A673 (cell line): ENCODE results near the gene RNF141. TPM values are rescaled to one million over a fixed set of nuclear protein-coding genes. Genes with fewer than 3 reads are reported as not detected.

Experiments used
- BruUV-seq: library from RNA; stranded (reverse); fragments of 400-500 nt; replicated peaks from 2 replicates; lab custom pipeline; 2021; lab: Mats Ljungman, UMichigan
- CTCF ChIA-PET: fragments of 300-600 bp; sonication (Branson Sonifier 250); formaldehyde crosslinking; loops from one replicate; lab custom pipeline; 2022; ENCODE audit warnings: antibody characterized with exemption; lab: Charles Lee
- POLR2A ChIA-PET: fragments of 300-600 bp; sonication (Branson Sonifier 250); formaldehyde crosslinking; loops from one replicate; lab custom pipeline; 2022; ENCODE audit warnings: antibody characterized with exemption; ENCODE audit not compliant: low non-redundant PET; lab: Charles Lee
- DNase-seq: peaks from one replicate; pipeline ENCODE4 v3.0.0-alpha.2; 2015; ENCODE audit warnings: low spot score
- H3K27ac ChIP-seq: fragments of 200-600 bp; sonication (generic); 2 replicates; pipeline ENCODE4 v1.5.1; 2016; ENCODE audit warnings: mixed run types, low read depth, mild to moderate bottlenecking, mixed read lengths, antibody characterized with exemption, low read length; ENCODE audit not compliant: poor library complexity, severe bottlenecking
- H3K27me3 ChIP-seq: fragments of 200-600 bp; sonication (generic); replicated peaks from 2 replicates; pipeline ENCODE4 v1.6.1; 2017; ENCODE audit warnings: mixed run types, low read depth, mild to moderate bottlenecking, mixed read lengths, antibody characterized with exemption, low read length; ENCODE audit not compliant: insufficient read depth, poor library complexity
- H3K36me3 ChIP-seq: fragments of 200-600 bp; sonication (generic); 2 replicates; pipeline ENCODE4 v1.6.1; 2016; ENCODE audit warnings: mixed run types, mild to moderate bottlenecking, mixed read lengths, antibody characterized with exemption, low read length; ENCODE audit not compliant: insufficient read depth, poor library complexity, severe bottlenecking
- H3K4me1 ChIP-seq: fragments of 200-600 bp; sonication (generic); 2 replicates; pipeline ENCODE4 v1.6.1; 2017; ENCODE audit warnings: mixed run types, mild to moderate bottlenecking, mixed read lengths, antibody characterized with exemption, low read length; ENCODE audit not compliant: insufficient read depth, poor library complexity, severe bottlenecking
- H3K4me3 ChIP-seq: fragments of 200-600 bp; sonication (generic); 2 replicates; pipeline ENCODE4 v1.5.1; 2016; ENCODE audit warnings: low read depth, mixed run types, mild to moderate bottlenecking, mixed read lengths, low read length; ENCODE audit not compliant: poor library complexity, severe bottlenecking
- H3K9me3 ChIP-seq: fragments of 200-600 bp; sonication (generic); 2 replicates; pipeline ENCODE4 v1.6.1; 2016; ENCODE audit warnings: mixed run types, low read depth, mild to moderate bottlenecking, mixed read lengths, antibody characterized with exemption, low read length; ENCODE audit not compliant: poor library complexity, severe bottlenecking
- EZH2 ChIP-seq: fragments of 200-600 bp; sonication (generic); IDR thresholded peaks from 2 replicates; pipeline ENCODE4 v1.6.1; 2017; ENCODE audit warnings: borderline replicate concordance, low read depth, mild to moderate bottlenecking, mixed read lengths, antibody characterized with exemption, low read length; ENCODE audit not compliant: poor library complexity, severe bottlenecking
- intact Hi-C: fragments of 100-400 bp; cut with micrococcal nuclease; formaldehyde crosslinking; loops from one replicate; pipeline ENCODE4 v1.10.0; 2022; ENCODE audit not compliant: unreplicated experiment
- total RNA-seq: library from RNA; stranded (reverse); gene quantifications from 2 replicates; pipeline ENCODE4 v1.2.3, GENCODE V29; 2021
- TF ChIP-seq, protein P1 (sequence below): fragments of 300-800, 200-600 bp; sonication (generic); conservative IDR thresholded peaks from 2 replicates; pipeline ENCODE4 v1.5.1; 2017; ENCODE audit warnings: low read depth, mild to moderate bottlenecking, antibody characterized with exemption, low read length, moderate library complexity, mixed read lengths

Gene RNF141
- total RNA-seq, 1 experiment from 2014 or later, result 36.4 TPM

DNA sequence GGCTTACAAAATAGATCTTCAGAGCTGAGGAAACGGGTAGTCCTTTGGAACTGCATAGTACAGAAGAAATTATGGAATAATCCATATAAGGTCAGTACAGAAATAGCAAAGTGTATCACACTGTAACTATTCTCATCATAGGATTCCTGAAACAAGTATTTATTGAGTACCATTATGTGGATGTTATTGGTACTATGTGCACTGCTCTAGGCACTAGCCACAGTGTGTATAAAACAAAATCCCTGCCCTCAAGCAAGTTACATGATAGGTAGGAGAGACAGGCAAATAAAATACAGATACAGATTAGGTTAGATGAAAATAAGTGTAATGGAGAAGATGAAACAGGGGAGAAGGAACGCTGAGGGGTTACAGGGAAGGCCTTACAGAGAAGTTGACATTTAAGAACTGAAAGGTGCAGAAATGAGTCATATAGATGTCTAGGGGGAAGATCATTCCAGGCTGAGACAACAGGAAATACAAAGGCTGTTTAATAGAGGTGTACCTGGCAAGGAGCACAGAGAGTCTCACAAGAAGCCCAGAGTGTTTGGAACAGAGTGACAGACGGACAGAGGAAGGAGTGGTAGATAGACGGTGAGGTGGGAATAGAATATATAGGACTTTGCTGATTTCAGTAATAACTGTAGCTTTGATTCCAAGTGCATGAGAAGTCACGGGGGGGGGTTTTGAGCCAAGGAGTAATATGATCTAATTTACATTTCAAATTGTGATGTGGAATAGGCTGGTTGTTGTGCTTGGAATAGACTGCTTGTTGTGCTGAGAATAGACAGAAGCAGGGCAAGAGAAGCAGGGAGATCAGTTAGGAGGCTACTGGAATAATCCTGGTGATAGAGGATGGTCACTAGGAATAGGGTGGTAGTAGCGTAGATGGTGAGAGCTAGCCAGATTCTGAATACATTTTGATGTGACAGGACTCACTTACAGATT, 13.7 kb downstream of the RNF141 start:
- TF ChIP-seq, protein P1, sequence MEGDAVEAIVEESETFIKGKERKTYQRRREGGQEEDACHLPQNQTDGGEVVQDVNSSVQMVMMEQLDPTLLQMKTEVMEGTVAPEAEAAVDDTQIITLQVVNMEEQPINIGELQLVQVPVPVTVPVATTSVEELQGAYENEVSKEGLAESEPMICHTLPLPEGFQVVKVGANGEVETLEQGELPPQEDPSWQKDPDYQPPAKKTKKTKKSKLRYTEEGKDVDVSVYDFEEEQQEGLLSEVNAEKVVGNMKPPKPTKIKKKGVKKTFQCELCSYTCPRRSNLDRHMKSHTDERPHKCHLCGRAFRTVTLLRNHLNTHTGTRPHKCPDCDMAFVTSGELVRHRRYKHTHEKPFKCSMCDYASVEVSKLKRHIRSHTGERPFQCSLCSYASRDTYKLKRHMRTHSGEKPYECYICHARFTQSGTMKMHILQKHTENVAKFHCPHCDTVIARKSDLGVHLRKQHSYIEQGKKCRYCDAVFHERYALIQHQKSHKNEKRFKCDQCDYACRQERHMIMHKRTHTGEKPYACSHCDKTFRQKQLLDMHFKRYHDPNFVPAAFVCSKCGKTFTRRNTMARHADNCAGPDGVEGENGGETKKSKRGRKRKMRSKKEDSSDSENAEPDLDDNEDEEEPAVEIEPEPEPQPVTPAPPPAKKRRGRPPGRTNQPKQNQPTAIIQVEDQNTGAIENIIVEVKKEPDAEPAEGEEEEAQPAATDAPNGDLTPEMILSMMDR, result no peak
- TF ChIP-seq EZH2, result no peak
- ChIA-PET POLR2A (no interaction called here), CTCF (no interaction called here)
- intact Hi-C loops, result no loop called here
- Histone ChIP-seq H3K4me1 (peaks cover 31% of the 10 kb centered on the region), H3K36me3 (peaks cover 91% of the 10 kb centered on the region), H3K9me3 (no peaks in the 10 kb centered on the region), H3K4me3 (no peak overlapping the region), H3K27ac (peak overlapping the region; percentile 11), H3K27me3 (no peaks in the 10 kb centered on the region)
- no peak for DNase-seq
- no TSS peak for BruUV-seq

DNA sequence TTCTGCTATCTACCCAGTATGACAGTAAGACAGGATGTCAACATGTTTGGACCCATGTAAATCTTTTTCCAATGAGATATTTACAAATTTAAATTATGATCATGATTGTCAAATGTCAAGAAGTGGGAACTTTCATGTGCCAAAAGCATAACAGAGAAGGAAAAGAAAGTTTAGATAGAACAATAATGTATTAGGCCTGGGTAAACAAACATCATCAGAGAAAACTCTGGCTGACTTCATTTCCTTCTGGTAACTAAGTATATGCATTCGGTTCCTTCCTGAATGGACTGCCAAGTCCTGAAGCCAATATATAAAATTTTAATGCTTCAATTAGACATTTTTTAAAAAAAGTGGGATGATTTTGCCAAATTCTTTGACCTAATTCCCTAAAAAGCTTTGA, 16.5 kb downstream of the RNF141 start:
- H3K27me3 ChIP-seq, result no peaks in the 10 kb centered on the region
- H3K9me3 ChIP-seq, result no peaks in the 10 kb centered on the region
- H3K4me1 ChIP-seq, result peaks cover 31% of the 10 kb centered on the region
- H3K36me3 ChIP-seq, result peaks cover 89% of the 10 kb centered on the region
- POLR2A ChIA-PET, result no interaction called here
- no peak overlapping the region for H3K4me3 ChIP-seq
- no TSS peak for BruUV-seq
- CTCF ChIA-PET, result no interaction called here
- DNase-seq, result no peak
- intact Hi-C loops, result no loop called here
- no peak for TF ChIP-seq EZH2
- TF ChIP-seq, protein P1, result no peak
- H3K27ac ChIP-seq, result no peak overlapping the region

- intact Hi-C loops, result no loop called here
- Histone ChIP-seq H3K9me3 (no peaks in the 10 kb centered on the region), H3K27me3 (no peaks in the 10 kb centered on the region), H3K27ac (peak overlapping the region; percentile 11), H3K36me3 (peaks cover 91% of the 10 kb centered on the region), H3K4me3 (no peak overlapping the region), H3K4me1 (peaks cover 20% of the 10 kb centered on the region)
- ChIA-PET CTCF (no interaction called here), POLR2A (interaction anchor here (0.7 kb wide), 1 partner anchor 9 kb away, joined by 3 read pairs; no protein-coding TSS in a partner anchor)
- TF ChIP-seq, protein P1, result no peak
- TF ChIP-seq EZH2, result no peak
- no TSS peak for BruUV-seq
- DNase-seq, result no peak
These were observed 18.1 kb downstream of the RNF141 start for GRCh38 chr11:10522921-10523320.
